Measurements from ENCODE around the gene ZNF701.

DNA sequence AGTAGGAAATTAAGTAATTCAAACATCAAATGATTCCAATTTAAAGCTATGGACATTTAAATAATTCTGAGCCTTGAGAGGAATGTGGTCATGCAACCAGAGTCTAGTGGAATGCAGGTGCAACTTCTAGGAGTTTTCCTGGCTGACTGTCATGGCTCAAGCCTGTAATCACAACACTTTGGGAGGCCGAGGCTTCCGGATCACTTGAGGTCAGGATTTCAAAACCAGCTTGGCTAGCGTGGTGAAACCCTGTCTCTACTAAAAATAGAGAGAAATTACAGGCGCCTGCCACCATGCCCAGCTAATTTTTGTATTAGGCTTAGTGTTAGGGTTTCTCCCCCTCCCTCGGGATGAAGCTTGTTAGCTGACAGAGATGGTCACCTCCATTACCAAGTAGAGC, 36.2 kb upstream of the ZNF701 start:
- TF ChIP-seq POLR2AphosphoS5 (IDR thresholded peaks at IDR 0.05; ENCODE audit: low read depth, low read length) (no peak), POLR2A (IDR thresholded peaks at IDR 0.05; ENCODE audit: low read depth, low read length) (no peak), TAF1 (IDR thresholded peaks at IDR 0.05; ENCODE audit: borderline replicate concordance, low read depth, low read length) (no peak)

Measured in GM12892 (cell line).